Psoas muscle (tissue), 8 donors: Measurements from ENCODE around the gene SPAG9. TPM values are rescaled to one million over a fixed set of nuclear protein-coding genes. Genes with fewer than 3 reads are reported as not detected.
A peak's percentile ranks its signal among the peaks of the same experiment; 100 is the strongest.

ENCODE experiments used
- ATAC-seq, 4 donors: fragments of 200-7000 bp; cut with Tn5 transposase; one replicate each; pipeline ENCODE4 v1.9.1; 2020; ENCODE audit warnings: moderate library complexity in 3 of 4, mild to moderate bottlenecking in 2 of 4
- DNase-seq, 2 donors: peaks; one replicate each; pipeline ENCODE4 v3.0.0-alpha.2; 2020
- H3K27ac ChIP-seq: fragments of 200-600 bp; one replicate; pipeline ENCODE4 v1.8.0; 2022
- H3K27me3 ChIP-seq, 3 donors: fragments of 200-600 bp in 1 of 3; one replicate each; pipeline versions ENCODE4 v1.6.1 to v1.8.0; 2013 to 2022; ENCODE audit warnings: low read length in 2 of 3, mild to moderate bottlenecking in 2 of 3, moderate library complexity in 1 of 3; ENCODE audit not compliant: insufficient read depth in 3 of 3
- H3K36me3 ChIP-seq, 2 donors: fragments of 200-600 bp in 1 of 2; one replicate each; pipeline versions ENCODE4 v1.6.1 to v1.8.0; 2013 to 2022; ENCODE audit warnings: low read depth in 1 of 2, mild to moderate bottlenecking in 1 of 2, moderate library complexity in 1 of 2; ENCODE audit not compliant: insufficient read depth in 1 of 2
- H3K4me1 ChIP-seq: fragments of 200-600 bp; one replicate; pipeline ENCODE4 v1.8.0; 2022
- H3K4me3 ChIP-seq: fragments of 200-600 bp; one replicate; pipeline ENCODE4 v1.8.0; 2022; ENCODE audit warnings: mild to moderate bottlenecking
- H3K9me3 ChIP-seq: fragments of 200-600 bp; one replicate; pipeline ENCODE4 v1.8.0; 2022
- CTCF ChIP-seq: fragments of 200-600 bp; IDR thresholded peaks from one replicate; pipeline ENCODE4 v1.8.0; 2022; ENCODE audit warnings: antibody characterized with exemption
- WGBS, 3 donors: extraction: QIAGEN DNeasy Blood & Tissue Kit; methylation state at CpG; one replicate each; pipeline versions ENCODE4 v1.1.6 to v1.1.7; 2013; 5-methylcytosine and 5-hydroxymethylcytosine counted together
- intact Hi-C, 2 donors: fragments of 100-400 bp; cut with DNase I; formaldehyde crosslinking; loops; one replicate each; pipeline versions ENCODE4 v1.11.0 to v1.14.2; 2022
- polyA plus RNA-seq, 3 donors: library from polyadenylated mRNA; stranded (reverse); fragments of 200-250 nt; gene quantifications; one replicate each; pipeline ENCODE4 v1.2.3, GENCODE V29; 2013
- total RNA-seq, 4 donors: library from RNA; stranded (reverse); fragmentation: NEBNext Ultra II Directional in 2 of 4; extraction: Animal tissue kit (Norgen Biotek cat#: 25700) in 2 of 4; gene quantifications; one replicate each; pipeline versions ENCODE4 v1.2.1 to v1.2.4, GENCODE V29; 2021 to 2023
- donor health status: healthy with polysubstance abuse.
- donor health status: DM: no; HTN: no; CAD: no; lungs with moderate emphysema.
- donor health status: Bipolar disorder and iron deficiency.
- donor health status: healthy.
- donor health status: DM: yes; HTN: yes; CAD: no.
- donor health status: DM: no; HTN: no; CAD: no.
- donor health status: DM: no; HTN: no; CAD: no.
- donor health status: DM: yes; HTN: yes; CAD: no.

Gene SPAG9
- total and polyA plus RNA-seq, 7 donors = 34.8 to 133 (median 92.1) TPM

DNA sequence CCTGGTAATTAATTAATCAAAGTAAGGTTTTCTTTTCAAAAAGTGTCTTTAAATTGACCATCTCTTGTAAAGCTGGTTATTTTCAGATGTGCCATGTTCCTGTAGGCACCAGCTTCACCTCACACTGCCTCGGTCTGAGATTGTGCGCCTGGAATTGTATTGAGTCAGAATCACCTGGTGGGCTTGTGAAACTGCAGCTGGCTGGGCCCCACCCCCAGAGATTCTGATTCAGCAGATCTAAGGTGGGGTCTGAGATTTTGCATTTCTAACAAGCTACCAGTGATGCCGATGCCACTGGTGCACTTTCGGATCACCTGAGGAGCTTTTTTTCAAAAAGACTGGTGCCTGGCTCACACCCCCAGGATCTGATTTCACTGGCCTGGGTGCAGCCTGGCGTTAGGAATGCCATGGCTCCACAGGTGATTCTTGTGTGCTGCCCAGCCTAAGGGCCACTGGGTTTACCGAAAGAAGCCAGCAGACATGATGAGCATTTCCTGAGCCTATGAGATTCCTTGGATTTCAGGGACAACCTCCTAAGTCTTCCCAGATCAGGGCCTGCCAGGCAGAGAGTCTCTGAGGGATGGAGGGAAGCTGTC, 195.3 kb downstream of the SPAG9 start:
- Histone ChIP-seq H3K27me3 (no peaks in the 10 kb centered on the region), H3K36me3 (no peaks in the 10 kb centered on the region), H3K4me1 (peaks cover 30% of the 10 kb centered on the region), H3K27ac (no peak overlapping the region), H3K9me3 (no peaks in the 10 kb centered on the region), H3K4me3 (no peak overlapping the region)
- ATAC-seq = peak; percentile 30 to 55 (median 42)
- no peak for TF ChIP-seq CTCF
- peak in 1 of 2 donors; percentile 41 for DNase-seq
- WGBS, 3 donors = 45 to 49% (median 46%) methylated on average over 6 of the region's 6 CpGs
- intact Hi-C loops = loop anchor here in 1 of 2 donors (5.0 kb wide), 1 partner anchor 48 kb away; no protein-coding TSS in a partner anchor

DNA sequence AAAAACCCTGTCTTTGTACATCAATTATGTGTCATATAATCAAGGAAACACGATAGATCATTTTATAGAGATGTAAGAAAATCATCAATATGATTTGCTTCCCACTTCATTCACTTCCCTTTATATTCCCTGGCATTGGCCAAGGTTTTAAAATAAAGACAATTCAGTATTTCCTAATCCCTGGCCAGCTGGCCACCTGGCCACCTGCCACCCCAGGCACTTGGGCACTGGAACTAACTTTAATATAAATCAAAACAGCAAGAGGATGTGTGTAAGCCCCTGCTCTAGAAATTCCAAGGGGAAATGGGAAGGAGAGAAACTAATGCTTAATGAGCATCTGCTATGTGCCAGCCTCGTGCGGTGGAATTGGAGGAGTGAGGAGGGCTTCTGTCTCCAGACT, 195.9 kb downstream of the SPAG9 start:
- intact Hi-C loops = loop anchor here (1.0 to 5.0 kb wide), 2 partner anchors 46 to 47 kb away; no protein-coding TSS in a partner anchor
- Histone ChIP-seq H3K4me3 (no peak overlapping the region), H3K27me3 (no peaks in the 10 kb centered on the region), H3K36me3 (no peaks in the 10 kb centered on the region), H3K27ac (no peak overlapping the region), H3K4me1 (peaks cover 24% of the 10 kb centered on the region), H3K9me3 (no peaks in the 10 kb centered on the region)
- WGBS, 3 donors = 34 to 41% (median 41%) methylated on average over 3 of the region's 3 CpGs
- ATAC-seq (peak in 1 of 4 donors; percentile 17), DNase-seq (peak in 1 of 2 donors; percentile 50)
- TF ChIP-seq CTCF = no peak

DNA sequence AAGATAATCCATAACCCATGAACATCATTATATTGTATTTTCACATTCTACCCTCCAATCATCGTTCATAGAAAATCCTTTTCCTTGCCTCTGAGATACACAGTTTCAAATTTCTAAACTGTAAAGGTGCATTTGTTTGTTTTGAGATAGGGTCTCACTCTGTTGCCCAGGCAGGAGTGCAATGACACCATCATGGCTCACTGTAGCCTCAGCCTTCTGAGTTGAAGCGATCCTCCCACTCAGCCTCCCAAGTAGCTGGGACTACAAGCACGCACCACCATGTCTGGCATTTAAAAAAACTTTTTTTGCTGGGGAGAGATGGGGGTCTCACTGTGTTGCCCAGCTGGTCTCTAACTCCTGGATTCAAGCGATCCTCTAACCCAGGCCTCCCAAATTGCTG, 196.4 kb downstream of the SPAG9 start:
- ATAC-seq = no peak
- intact Hi-C loops = loop anchor here in 1 of 2 donors (1.0 kb wide), 1 partner anchor 46 kb away; no protein-coding TSS in a partner anchor

DNA sequence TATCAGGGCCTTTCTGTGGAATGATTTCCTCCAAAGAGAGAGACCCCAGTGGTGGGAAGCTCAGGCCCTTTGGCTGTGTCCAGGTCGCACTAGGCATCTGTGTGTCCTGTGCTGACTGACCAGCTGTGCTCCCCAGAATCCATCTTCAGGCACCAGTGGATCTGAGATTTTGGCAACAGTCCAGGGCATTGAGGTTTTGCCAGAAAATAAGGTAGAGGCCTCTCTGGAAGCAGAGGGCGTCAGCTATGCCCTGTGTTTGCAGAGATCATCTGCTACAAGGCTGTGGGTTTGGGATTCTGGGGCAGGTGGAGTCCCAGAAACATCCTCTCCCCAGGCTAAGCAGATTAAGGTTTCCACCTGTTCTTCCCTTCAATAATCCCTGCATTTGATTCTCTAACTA, 197.1 kb downstream of the SPAG9 start:
- Histone ChIP-seq H3K27me3 (no peaks in the 10 kb centered on the region), H3K9me3 (no peaks in the 10 kb centered on the region), H3K4me3 (no peak overlapping the region), H3K4me1 (peaks cover 34% of the 10 kb centered on the region), H3K27ac (no peak overlapping the region), H3K36me3 (no peaks in the 10 kb centered on the region)
- ATAC-seq = no peak
- DNase-seq = no peak
- intact Hi-C loops = loop anchor here in 1 of 2 donors (1.0 kb wide), 1 partner anchor 45 kb away; no protein-coding TSS in a partner anchor
- WGBS, 3 donors = 63 to 77% (median 67%) methylated on average over 2 of the region's 2 CpGs
- no peak for TF ChIP-seq CTCF

More for the DNA sequence above, 196.4 kb downstream of the SPAG9 start:
- 91 to 94% (median 92%) methylated on average over 4 of the region's 4 CpGs for WGBS, 3 donors
- TF ChIP-seq CTCF = no peak
- Histone ChIP-seq H3K27ac (no peak overlapping the region), H3K36me3 (no peaks in the 10 kb centered on the region), H3K4me3 (no peak overlapping the region), H3K9me3 (no peaks in the 10 kb centered on the region), H3K27me3 (no peaks in the 10 kb centered on the region), H3K4me1 (peaks cover 28% of the 10 kb centered on the region)
- DNase-seq = no peak
